Neuronal stem cell (in vitro differentiated cells): ENCODE data around the gene CFAP97D2.

ENCODE experiments used
- DNase-seq: peaks from one replicate; pipeline ENCODE4 v3.0.0-alpha.2; 2013; ENCODE audit warnings: low spot score
- H2AFZ ChIP-seq: one replicate; pipeline ENCODE4 v1.6.1; 2013; ENCODE audit warnings: mild to moderate bottlenecking, low read length, inconsistent platforms
- H2AK5ac ChIP-seq: 2 replicates; pipeline ENCODE4 v1.6.1; 2013; ENCODE audit warnings: low read depth, mild to moderate bottlenecking, inconsistent platforms, low read length, moderate library complexity, mixed read lengths
- H2BK120ac ChIP-seq: 2 replicates; pipeline ENCODE4 v1.6.1; 2013; ENCODE audit warnings: low read depth, mild to moderate bottlenecking, inconsistent platforms, low read length, moderate library complexity, mixed read lengths
- H2BK12ac ChIP-seq: one replicate; pipeline ENCODE4 v1.6.1; 2013; ENCODE audit warnings: low read length, inconsistent platforms
- H2BK15ac ChIP-seq: 2 replicates; pipeline ENCODE4 v1.6.1; 2013; ENCODE audit warnings: mild to moderate bottlenecking, low read length, inconsistent platforms, mixed read lengths
- H2BK5ac ChIP-seq: one replicate; pipeline ENCODE4 v1.6.1; 2013; ENCODE audit warnings: inconsistent platforms, mild to moderate bottlenecking, low read length, moderate library complexity
- H3K14ac ChIP-seq: one replicate; pipeline ENCODE4 v1.6.1; 2013; ENCODE audit warnings: low read length, inconsistent platforms
- H3K18ac ChIP-seq: 2 replicates; pipeline ENCODE4 v1.6.1; 2013; ENCODE audit warnings: low read length, inconsistent platforms
- H3K23ac ChIP-seq: 2 replicates; pipeline ENCODE4 v1.6.1; 2013; ENCODE audit warnings: low read depth, mild to moderate bottlenecking, mixed read lengths, low read length, inconsistent platforms; ENCODE audit not compliant: poor library complexity
- H3K27ac ChIP-seq: replicated peaks from 3 replicates; pipeline ENCODE4 v1.5.1; 2013; ENCODE audit warnings: low read length, inconsistent platforms
- H3K27me3 ChIP-seq, 3 experiments: 2 replicates each; pipeline ENCODE4 v1.6.1; 2013; ENCODE audit warnings: low read length in 3 of 3, mild to moderate bottlenecking in 2 of 3, inconsistent platforms in 1 of 3, low read depth in 1 of 3, mixed read lengths in 1 of 3, moderate library complexity in 1 of 3; ENCODE audit not compliant: control insufficient read depth in 3 of 3, insufficient read depth in 3 of 3
- H3K36me3 ChIP-seq, 2 donors: replicated peaks in 1 of 2; 2 replicates each; pipeline ENCODE4 v1.6.1; 2013; ENCODE audit warnings: low read length in 2 of 2; ENCODE audit not compliant: control insufficient read depth in 2 of 2, insufficient read depth in 2 of 2
- H3K4ac ChIP-seq: 2 replicates; pipeline ENCODE4 v1.6.1; 2013; ENCODE audit warnings: inconsistent platforms, mild to moderate bottlenecking, low read length, moderate library complexity
- H3K4me1 ChIP-seq, 2 donors: 1 replicate in 1 of 2; 2 replicates in 1 of 2; pipeline ENCODE4 v1.6.1; 2013; ENCODE audit warnings: low read length in 2 of 2, low read depth in 1 of 2; ENCODE audit not compliant: control insufficient read depth in 2 of 2, insufficient read depth in 1 of 2
- H3K4me2 ChIP-seq: one replicate; pipeline ENCODE4 v1.6.1; 2013; ENCODE audit warnings: mild to moderate bottlenecking, low read length, inconsistent platforms; ENCODE audit not compliant: insufficient read depth, poor library complexity, severe bottlenecking
- H3K4me3 ChIP-seq, 2 donors: 2 replicates each; pipeline ENCODE4 v1.5.1; 2013; ENCODE audit warnings: low read length in 2 of 2, mild to moderate bottlenecking in 2 of 2, inconsistent platforms in 1 of 2, moderate library complexity in 1 of 2
- H3K79me1 ChIP-seq: one replicate; pipeline ENCODE4 v1.6.1; 2013; ENCODE audit warnings: low read depth, mild to moderate bottlenecking, inconsistent platforms, low read length, moderate library complexity
- H3K9ac ChIP-seq: one replicate; pipeline ENCODE4 v1.6.1; 2013; ENCODE audit warnings: mild to moderate bottlenecking, low read depth, low read length, inconsistent platforms; ENCODE audit not compliant: poor library complexity
- H3K9me3 ChIP-seq, 2 donors: replicated peaks in 1 of 2; 2 replicates each; pipeline versions ENCODE3 to v1.6.1; 2013; ENCODE audit warnings: low read length in 2 of 2, mild to moderate bottlenecking in 2 of 2, inconsistent platforms in 1 of 2, low read depth in 1 of 2, mixed read lengths in 1 of 2, moderate library complexity in 1 of 2; ENCODE audit not compliant: control insufficient read depth in 2 of 2, insufficient read depth in 1 of 2
- H4K8ac ChIP-seq: one replicate; pipeline ENCODE4 v1.6.1; 2013; ENCODE audit warnings: low read depth, mild to moderate bottlenecking, inconsistent platforms, low read length, moderate library complexity
- H4K91ac ChIP-seq: one replicate; pipeline ENCODE4 v1.6.1; 2013; ENCODE audit warnings: low read length, low read depth, mild to moderate bottlenecking, inconsistent platforms; ENCODE audit not compliant: poor library complexity
- WGBS, 2 donors: extraction: QIAGEN DNeasy Blood & Tissue Kit; methylation state at CpG; one replicate each; pipeline ENCODE4 v1.1.7; 2013; ENCODE audit warnings: missing lambda C conversion rate in 2 of 2, mixed read lengths in 1 of 2; ENCODE audit not compliant: insufficient read length in 2 of 2, insufficient replicate concordance in 1 of 2; ENCODE audit errors: extremely low coverage in 2 of 2; 5-methylcytosine and 5-hydroxymethylcytosine counted together

Gene CFAP97D2

GRCh38 chr13:114164053-114164452 lies 15.0 kb upstream of the CFAP97D2 start:
- Histone ChIP-seq H3K27me3 (peaks cover 0 to 3% (median 2%) of the 10 kb centered on the region in 3 experiments), H2AFZ (no peak overlapping the region), H2AK5ac (no peak overlapping the region), H3K9me3 (peaks cover 0 to 2% of the 10 kb centered on the region in 2 donors), H3K4ac (no peak overlapping the region), H3K23ac (no peak overlapping the region), H4K91ac (no peak overlapping the region), H3K4me3 (no peak overlapping the region), H3K9ac (no peak overlapping the region), H3K79me1 (no peaks in the 10 kb centered on the region), H3K36me3 (no peaks in the 10 kb centered on the region), H3K14ac (no peak overlapping the region), H4K8ac (no peak overlapping the region), H2BK120ac (no peak overlapping the region), H2BK5ac (no peak overlapping the region), H3K18ac (peak overlapping the region; percentile 39), H3K4me1 (peaks cover 5 to 7% of the 10 kb centered on the region in 2 donors), H2BK12ac (no peak overlapping the region), H3K27ac (no peak overlapping the region), H2BK15ac (peak overlapping the region; percentile 6), H3K4me2 (no peak overlapping the region)
- no peak for DNase-seq
- WGBS, 2 donors = no CpG with 5 or more reads among the region's 14 CpGs

DNA sequence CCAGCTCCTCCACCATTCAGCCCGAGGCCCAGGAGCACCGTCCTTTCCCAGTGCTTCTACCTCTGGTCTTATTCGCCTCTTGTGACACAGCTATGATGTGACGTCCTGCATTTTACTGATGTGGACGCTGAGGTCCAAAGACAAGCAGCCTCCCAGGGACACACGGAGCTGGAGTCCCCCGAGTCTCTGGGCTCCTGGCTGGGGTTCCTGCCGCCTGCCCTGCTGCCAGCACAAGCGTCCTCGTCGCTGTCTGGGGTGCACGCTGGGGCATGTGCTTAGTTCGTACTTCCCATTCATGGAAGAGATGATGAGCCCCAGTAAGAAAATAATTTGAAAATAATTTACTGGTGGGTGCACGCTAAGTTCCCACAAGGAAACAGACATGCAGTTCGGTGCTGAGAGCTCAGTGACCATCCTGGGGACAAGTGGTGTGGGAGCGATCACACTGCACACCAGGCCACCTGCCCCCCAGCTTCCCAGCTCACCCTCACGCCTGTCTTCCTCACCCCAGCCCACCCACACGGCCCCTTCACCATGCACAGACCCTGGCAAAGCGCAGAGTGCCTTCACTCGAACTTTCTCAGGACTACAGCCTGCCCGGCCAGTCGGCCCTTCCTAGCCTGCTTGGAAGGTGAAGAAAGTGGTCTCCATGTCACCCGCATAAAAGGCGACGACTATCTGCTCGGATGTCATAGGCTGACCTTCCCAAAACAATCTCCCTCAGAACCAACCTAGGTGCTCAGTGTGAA lies 14.2 kb upstream of the CFAP97D2 start:
- Histone ChIP-seq H3K14ac (no peak overlapping the region), H3K4ac (no peak overlapping the region), H4K8ac (no peak overlapping the region), H2BK120ac (no peak overlapping the region), H3K4me1 (peaks cover 5 to 7% of the 10 kb centered on the region in 2 donors), H3K18ac (peak overlapping the region; percentile 11), H3K36me3 (no peaks in the 10 kb centered on the region), H3K23ac (no peak overlapping the region), H3K4me2 (no peak overlapping the region), H3K27me3 (peaks cover 0 to 3% (median 2%) of the 10 kb centered on the region in 3 experiments), H2BK5ac (no peak overlapping the region), H3K27ac (no peak overlapping the region), H3K79me1 (no peaks in the 10 kb centered on the region), H4K91ac (no peak overlapping the region), H2BK15ac (no peak overlapping the region), H3K9me3 (peaks cover 0 to 2% of the 10 kb centered on the region in 2 donors), H2AFZ (no peak overlapping the region), H3K9ac (no peak overlapping the region), H2AK5ac (no peak overlapping the region), H3K4me3 (no peak overlapping the region), H2BK12ac (no peak overlapping the region)
- no peak for DNase-seq
- no CpG with 5 or more reads among the region's 26 CpGs for WGBS, 2 donors

GRCh38 chr13:114166381-114167131 lies 12.5 kb upstream of the CFAP97D2 start:
- WGBS, 2 donors = no CpG with 5 or more reads among the region's 20 CpGs
- Histone ChIP-seq H3K9me3 (no peaks in the 10 kb centered on the region), H2BK12ac (no peak overlapping the region)

DNA sequence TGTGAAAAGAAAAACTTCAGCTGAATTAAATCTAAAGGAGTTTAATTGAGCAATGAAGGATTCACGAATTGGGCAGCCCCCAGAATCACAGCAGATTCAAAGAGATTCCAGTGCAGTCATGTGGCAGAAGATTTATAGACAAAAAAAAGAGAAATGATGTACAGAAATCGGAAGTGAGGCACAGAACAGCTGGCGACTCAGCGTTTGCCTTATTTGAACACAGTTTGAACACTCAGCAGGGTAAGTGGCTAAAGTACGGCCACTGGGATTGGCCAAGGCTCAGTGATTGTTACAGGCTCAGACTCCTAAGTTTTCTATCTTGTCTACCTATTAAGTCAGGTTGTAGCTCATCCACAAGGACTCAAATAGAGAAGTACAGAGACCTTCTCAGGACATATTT lies 11.6 kb upstream of the CFAP97D2 start:
- H3K79me1 ChIP-seq = no peaks in the 10 kb centered on the region
- H3K4me2 ChIP-seq = no peak overlapping the region
- no peak overlapping the region for H3K4me3 ChIP-seq
- no peak overlapping the region for H3K14ac ChIP-seq
- H3K23ac ChIP-seq = no peak overlapping the region
- H3K36me3 ChIP-seq = no peaks in the 10 kb centered on the region
- peaks cover 0 to 3% (median 0%) of the 10 kb centered on the region in 3 experiments for H3K27me3 ChIP-seq
- no peak overlapping the region for H3K4ac ChIP-seq
- peaks cover 3 to 5% of the 10 kb centered on the region in 2 donors for H3K4me1 ChIP-seq
- H4K8ac ChIP-seq = no peak overlapping the region
- no peak overlapping the region for H3K18ac ChIP-seq
- no peak overlapping the region for H4K91ac ChIP-seq
- no peak overlapping the region for H3K27ac ChIP-seq
- peak overlapping the region; percentile 77 for H2AFZ ChIP-seq
- no CpG with 5 or more reads among the region's 5 CpGs for WGBS, 2 donors
- DNase-seq = no peak
- no peak overlapping the region for H2BK5ac ChIP-seq
- H2BK120ac ChIP-seq = no peak overlapping the region
- H2BK15ac ChIP-seq = no peak overlapping the region
- no peak overlapping the region for H2BK12ac ChIP-seq
- H3K9me3 ChIP-seq = no peaks in the 10 kb centered on the region
- no peak overlapping the region for H2AK5ac ChIP-seq
- no peak overlapping the region for H3K9ac ChIP-seq

More at GRCh38 chr13:114166381-114167131, 12.5 kb upstream of the CFAP97D2 start:
- Histone ChIP-seq H3K4me3 (no peak overlapping the region), H3K9ac (no peak overlapping the region), H2AK5ac (peak overlapping the region; percentile 81), H3K36me3 (no peaks in the 10 kb centered on the region), H3K4me1 (peaks cover 5 to 7% of the 10 kb centered on the region in 2 donors), H3K27me3 (peaks cover 0 to 3% (median 0%) of the 10 kb centered on the region in 3 experiments), H2AFZ (peak overlapping the region; percentile 77), H3K23ac (no peak overlapping the region), H3K4me2 (no peak overlapping the region), H3K14ac (peak overlapping the region; percentile 87), H2BK15ac (peak overlapping the region; percentile 42), H4K91ac (no peak overlapping the region), H3K18ac (peak overlapping the region; percentile 85), H3K79me1 (no peaks in the 10 kb centered on the region), H4K8ac (no peak overlapping the region), H3K4ac (no peak overlapping the region), H3K27ac (no peak overlapping the region), H2BK120ac (no peak overlapping the region), H2BK5ac (peak overlapping the region; percentile 46)
- DNase-seq = no peak
